ENCODE data around the gene SLFN5.
A peak's percentile ranks its signal among the peaks of the same experiment; 100 is the strongest.

DNA sequence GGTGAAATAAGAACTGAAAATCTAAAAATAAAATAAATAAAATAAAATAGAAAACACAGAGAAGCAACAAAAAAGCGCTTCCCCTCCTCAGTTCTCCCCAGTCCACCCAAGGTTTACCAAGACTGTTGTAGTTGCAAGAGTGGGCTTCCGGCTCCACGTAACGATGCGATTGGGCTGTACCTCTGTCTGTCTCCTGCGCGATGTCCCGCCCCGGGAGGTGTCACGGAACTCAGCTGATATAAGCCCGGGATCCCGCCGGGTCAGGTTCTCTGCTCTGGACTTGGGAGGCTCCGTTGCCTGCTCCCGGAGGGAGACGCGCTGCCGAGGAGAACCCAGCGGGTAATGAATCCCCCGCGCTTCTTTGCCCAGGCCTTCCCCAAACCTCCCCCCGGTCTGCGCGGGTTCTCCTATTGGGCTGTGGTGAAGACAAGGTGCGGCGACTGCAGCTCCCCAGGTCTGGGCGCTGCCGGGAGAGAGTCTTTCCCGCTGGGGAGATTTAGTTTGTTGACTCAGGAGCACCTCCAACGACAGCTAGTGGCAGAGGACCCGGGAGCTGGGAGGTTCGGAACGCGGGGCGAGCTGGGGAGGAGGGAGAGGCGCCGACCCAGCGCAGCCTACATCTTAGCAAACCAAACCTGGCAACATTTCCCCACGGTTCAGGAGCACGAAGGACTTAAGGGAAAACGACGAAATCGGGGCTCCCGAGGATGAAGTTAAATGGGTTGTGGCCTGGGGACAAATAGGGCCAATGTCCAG lies at the start of gene SLFN5:
- TF ChIP-seq, protein P1, sequence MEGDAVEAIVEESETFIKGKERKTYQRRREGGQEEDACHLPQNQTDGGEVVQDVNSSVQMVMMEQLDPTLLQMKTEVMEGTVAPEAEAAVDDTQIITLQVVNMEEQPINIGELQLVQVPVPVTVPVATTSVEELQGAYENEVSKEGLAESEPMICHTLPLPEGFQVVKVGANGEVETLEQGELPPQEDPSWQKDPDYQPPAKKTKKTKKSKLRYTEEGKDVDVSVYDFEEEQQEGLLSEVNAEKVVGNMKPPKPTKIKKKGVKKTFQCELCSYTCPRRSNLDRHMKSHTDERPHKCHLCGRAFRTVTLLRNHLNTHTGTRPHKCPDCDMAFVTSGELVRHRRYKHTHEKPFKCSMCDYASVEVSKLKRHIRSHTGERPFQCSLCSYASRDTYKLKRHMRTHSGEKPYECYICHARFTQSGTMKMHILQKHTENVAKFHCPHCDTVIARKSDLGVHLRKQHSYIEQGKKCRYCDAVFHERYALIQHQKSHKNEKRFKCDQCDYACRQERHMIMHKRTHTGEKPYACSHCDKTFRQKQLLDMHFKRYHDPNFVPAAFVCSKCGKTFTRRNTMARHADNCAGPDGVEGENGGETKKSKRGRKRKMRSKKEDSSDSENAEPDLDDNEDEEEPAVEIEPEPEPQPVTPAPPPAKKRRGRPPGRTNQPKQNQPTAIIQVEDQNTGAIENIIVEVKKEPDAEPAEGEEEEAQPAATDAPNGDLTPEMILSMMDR (IDR thresholded peaks at IDR 0.05; ENCODE audit: poor library complexity, severe bottlenecking): peak; percentile 16
- TF ChIP-seq, protein P2, sequence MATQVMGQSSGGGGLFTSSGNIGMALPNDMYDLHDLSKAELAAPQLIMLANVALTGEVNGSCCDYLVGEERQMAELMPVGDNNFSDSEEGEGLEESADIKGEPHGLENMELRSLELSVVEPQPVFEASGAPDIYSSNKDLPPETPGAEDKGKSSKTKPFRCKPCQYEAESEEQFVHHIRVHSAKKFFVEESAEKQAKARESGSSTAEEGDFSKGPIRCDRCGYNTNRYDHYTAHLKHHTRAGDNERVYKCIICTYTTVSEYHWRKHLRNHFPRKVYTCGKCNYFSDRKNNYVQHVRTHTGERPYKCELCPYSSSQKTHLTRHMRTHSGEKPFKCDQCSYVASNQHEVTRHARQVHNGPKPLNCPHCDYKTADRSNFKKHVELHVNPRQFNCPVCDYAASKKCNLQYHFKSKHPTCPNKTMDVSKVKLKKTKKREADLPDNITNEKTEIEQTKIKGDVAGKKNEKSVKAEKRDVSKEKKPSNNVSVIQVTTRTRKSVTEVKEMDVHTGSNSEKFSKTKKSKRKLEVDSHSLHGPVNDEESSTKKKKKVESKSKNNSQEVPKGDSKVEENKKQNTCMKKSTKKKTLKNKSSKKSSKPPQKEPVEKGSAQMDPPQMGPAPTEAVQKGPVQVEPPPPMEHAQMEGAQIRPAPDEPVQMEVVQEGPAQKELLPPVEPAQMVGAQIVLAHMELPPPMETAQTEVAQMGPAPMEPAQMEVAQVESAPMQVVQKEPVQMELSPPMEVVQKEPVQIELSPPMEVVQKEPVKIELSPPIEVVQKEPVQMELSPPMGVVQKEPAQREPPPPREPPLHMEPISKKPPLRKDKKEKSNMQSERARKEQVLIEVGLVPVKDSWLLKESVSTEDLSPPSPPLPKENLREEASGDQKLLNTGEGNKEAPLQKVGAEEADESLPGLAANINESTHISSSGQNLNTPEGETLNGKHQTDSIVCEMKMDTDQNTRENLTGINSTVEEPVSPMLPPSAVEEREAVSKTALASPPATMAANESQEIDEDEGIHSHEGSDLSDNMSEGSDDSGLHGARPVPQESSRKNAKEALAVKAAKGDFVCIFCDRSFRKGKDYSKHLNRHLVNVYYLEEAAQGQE (IDR thresholded peaks at IDR 0.05; ENCODE audit: borderline replicate concordance): peak; percentile 77
- TF ChIP-seq EZH2 (IDR thresholded peaks at IDR 0.05; ENCODE audit: borderline replicate concordance, insufficient read depth, low read length, poor library complexity, severe bottlenecking) (no peak), TAF1 (IDR thresholded peaks at IDR 0.05; ENCODE audit: low read depth) (peak; percentile 62), POLR2AphosphoS5 (IDR thresholded peaks at IDR 0.05) (peak; percentile 74), RAD21 (conservative IDR thresholded peaks at IDR 0.05) (no peak), EP300 (conservative IDR thresholded peaks at IDR 0.05; ENCODE audit: poor library complexity, severe bottlenecking) (no peak)

All from neural cell (in vitro differentiated cells).